G401.6 (cell line): ENCODE results near the gene TBCD.
"Not testable (repeated sequence)": the region's sequence is repeated elsewhere in the genome, so short reads cannot be mapped to it uniquely, and the experiment has no call there.

Experiments used
- FAIRE-seq: peaks from 2 replicates; lab custom pipeline; 2012; peaks lifted over from hg19 to GRCh38; lab: Jason Lieb, UNC

TBCD gene

GRCh38 chr17:82729479-82730260 lies 22.2 kb upstream of the TBCD start:
- no peak for FAIRE-seq

GRCh38 chr17:82732118-82732743 lies 19.6 kb upstream of the TBCD start:
- no peak for FAIRE-seq

- FAIRE-seq = no peak
Observed at GRCh38 chr17:82734987-82735866, 16.6 kb upstream of the TBCD start, which contains the start of gene FN3K. Gene FN3K, plus strand, starts transcription at chr17:82735615. Its CDS starts 22 bp downstream, at chr17:82735637.

GRCh38 chr17:82736511-82737185 lies 15.2 kb upstream of the TBCD start:
- no peak for FAIRE-seq

GRCh38 chr17:82737967-82738877 lies 13.6 kb upstream of the TBCD start:
- FAIRE-seq = no peak

GRCh38 chr17:82740906-82741759 lies 10.7 kb upstream of the TBCD start:
- no peak for FAIRE-seq

- no peak for FAIRE-seq
Observed at GRCh38 chr17:82743344-82744219, 8.3 kb upstream of the TBCD start.

- not testable (repeated sequence) for FAIRE-seq
Observed at GRCh38 chr17:82744736-82745135, 7.1 kb upstream of the TBCD start.

GRCh38 chr17:82745524-82745923 lies 6.3 kb upstream of the TBCD start:
- no peak for FAIRE-seq

- no peak for FAIRE-seq
Observed at GRCh38 chr17:82748756-82749155, 3.1 kb upstream of the TBCD start.

GRCh38 chr17:82750241-82750908 lies 1.5 kb upstream of the TBCD start:
- no peak for FAIRE-seq

GRCh38 chr17:82751171-82751570 lies 694 bp upstream of the TBCD start:
- no peak for FAIRE-seq

GRCh38 chr17:82752371-82753200 lies 721 bp downstream of the TBCD start:
- FAIRE-seq = no peak

- no peak for FAIRE-seq
Observed at GRCh38 chr17:82753201-82753464, 1.3 kb downstream of the TBCD start.

- no peak for FAIRE-seq
Observed at GRCh38 chr17:82754297-82755208, 2.7 kb downstream of the TBCD start.

GRCh38 chr17:82756166-82756565 lies 4.3 kb downstream of the TBCD start:
- no peak for FAIRE-seq

- no peak for FAIRE-seq
Observed at GRCh38 chr17:82765371-82765770, 13.5 kb downstream of the TBCD start.
